Embryonic facial prominence (tissue), 1 donor: Measurements from ENCODE around the gene ADK.

Source experiments
- DNase-seq: peaks from one replicate; pipeline ENCODE4 v3.0.0-alpha.2; 2016; ENCODE audit errors: extremely low spot score

Gene ADK

GRCh38 chr10:74738052-74738451, 587.0 kb downstream of the ADK start:
- DNase-seq: no peak

DNA sequence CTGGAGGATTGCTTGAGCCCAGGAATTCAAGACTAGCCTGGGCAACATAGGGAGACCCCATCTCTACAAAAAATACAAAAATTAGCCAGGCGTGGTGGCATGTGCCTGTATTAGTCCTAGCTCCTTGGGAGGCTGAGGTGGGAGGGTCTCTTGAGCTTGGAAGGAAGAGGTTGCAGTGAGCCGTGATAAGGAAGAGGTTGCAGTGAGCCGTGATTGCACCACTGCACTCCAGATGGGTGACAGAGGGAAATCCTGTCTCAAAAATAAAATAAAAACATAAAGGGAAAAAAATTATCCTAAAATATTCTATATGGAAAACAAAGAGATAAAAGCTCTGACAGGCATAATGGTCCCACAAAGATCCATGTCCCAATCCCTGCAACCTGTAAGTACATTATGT, 587.5 kb downstream of the ADK start:
- no peak for DNase-seq

DNA sequence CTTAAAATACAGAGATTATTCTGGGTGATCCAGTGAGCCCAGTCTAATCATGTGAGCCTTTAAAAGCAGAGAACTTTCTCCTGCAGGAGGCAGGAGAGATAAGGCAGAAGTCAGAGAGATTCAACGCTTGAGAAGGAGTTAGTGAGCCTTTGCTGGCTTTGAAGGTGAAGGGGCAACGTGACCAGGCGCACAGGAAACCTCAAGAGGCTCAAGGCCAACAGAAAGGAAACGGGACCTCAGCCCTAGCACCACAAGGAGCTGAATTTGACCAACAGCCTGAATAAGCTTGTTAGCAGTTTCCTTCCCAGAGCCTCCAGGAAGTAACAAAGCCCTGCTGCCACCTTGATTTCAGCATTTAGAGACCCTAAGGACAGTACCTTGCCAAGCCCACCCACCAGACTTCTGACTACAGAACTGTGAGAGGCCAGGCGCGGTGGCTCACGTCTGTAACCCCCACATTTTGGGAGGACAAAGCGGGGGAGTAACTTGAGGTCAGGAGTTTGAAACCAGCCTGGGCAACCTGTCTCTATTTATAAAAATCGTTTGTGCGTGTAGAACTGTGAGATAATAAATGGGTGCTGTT, 588.1 kb downstream of the ADK start:
- DNase-seq: no peak

DNA sequence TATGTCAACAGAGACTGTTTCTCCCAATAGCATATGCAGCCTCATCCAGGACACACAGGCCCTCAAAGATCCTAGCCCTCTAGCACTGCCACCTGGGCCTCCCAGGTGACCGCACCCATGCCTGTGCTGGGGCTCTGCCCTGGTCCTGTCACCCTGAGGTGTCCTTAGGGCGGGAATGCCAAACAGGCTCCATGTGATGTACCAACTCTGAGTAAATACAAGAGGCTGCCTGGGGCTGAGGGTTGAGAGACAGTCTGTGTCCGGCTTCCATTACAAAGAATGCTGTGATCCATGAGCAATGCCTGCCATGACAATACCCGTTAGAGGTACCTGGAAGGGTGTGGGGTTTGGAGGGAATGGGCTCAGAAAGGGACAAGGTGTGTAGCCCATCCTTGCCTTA, 592.4 kb downstream of the ADK start:
- DNase-seq: no peak

GRCh38 chr10:74745449-74745848, 594.4 kb downstream of the ADK start:
- DNase-seq: no peak

DNA sequence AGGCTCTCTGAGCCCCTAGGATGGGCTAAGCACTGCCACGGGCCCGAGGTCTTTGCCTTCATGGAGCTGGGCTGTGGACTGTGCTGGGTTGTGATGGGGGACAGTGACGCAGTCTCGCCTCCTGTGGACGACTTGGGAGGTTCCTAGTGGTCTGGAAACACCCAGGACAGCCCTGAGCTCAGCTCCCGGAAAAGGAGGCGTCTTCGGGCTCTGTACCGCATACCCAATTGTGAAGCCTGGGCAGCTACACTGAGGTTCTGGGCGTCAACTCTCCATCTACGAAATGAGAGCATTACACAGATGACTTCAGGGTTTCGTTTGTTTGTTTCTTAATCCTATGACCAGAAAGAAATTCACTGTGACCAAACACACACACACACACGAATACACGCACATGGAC, 595.8 kb downstream of the ADK start:
- DNase-seq: no peak

DNA sequence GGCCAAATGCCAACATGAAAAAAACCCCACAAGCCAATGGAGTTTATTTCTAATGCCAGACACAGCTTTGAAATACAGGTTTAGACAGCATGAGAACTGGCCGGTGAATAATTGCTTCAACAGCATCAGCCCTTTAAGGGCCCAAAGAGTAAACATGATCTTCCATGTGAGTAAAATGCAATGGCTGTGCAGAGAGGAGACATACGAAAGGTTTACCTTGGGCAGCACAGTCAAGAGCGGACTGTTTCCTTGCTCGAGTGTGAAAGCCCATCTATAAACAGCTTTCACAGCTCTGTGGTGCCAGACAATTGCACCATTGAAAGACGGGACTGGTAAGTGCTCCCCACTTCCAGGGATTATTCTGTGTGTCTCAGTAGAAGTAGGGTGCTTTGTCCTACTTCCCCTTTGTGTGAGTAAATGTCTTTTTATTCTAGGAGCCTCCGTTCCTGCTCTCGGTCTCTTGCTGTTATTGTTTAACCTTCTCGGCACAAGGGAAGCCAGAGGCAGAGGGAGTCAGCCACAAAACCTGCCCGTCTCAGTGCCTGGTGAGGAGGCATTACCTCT, 597.5 kb downstream of the ADK start:
- no peak for DNase-seq

GRCh38 chr10:74750848-74751274, 599.8 kb downstream of the ADK start:
- no peak for DNase-seq

GRCh38 chr10:74752371-74753040, 601.5 kb downstream of the ADK start:
- no peak for DNase-seq

- DNase-seq: no peak
These were observed 602.6 kb downstream of the ADK start for GRCh38 chr10:74753442-74754211.

GRCh38 chr10:74754381-74754821, 603.4 kb downstream of the ADK start:
- DNase-seq: no peak

- no peak for DNase-seq
These were observed 604.3 kb downstream of the ADK start for GRCh38 chr10:74755273-74755672.
